NCI-H1417 treated with DMSO at 0.1 percent for 48 hours (cell line): ENCODE measurements around the gene LRRC8D.

Source experiments
- DNase-seq: peaks from one replicate; lab custom pipeline; 2025; lab: John Stamatoyannopoulos, UW

LRRC8D gene

GRCh38 chr1:89941110-89941766 lies 120.4 kb downstream of the LRRC8D start:
- no peak for DNase-seq

- no peak for DNase-seq
These were observed 121.2 kb downstream of the LRRC8D start for GRCh38 chr1:89942014-89942413.

DNA sequence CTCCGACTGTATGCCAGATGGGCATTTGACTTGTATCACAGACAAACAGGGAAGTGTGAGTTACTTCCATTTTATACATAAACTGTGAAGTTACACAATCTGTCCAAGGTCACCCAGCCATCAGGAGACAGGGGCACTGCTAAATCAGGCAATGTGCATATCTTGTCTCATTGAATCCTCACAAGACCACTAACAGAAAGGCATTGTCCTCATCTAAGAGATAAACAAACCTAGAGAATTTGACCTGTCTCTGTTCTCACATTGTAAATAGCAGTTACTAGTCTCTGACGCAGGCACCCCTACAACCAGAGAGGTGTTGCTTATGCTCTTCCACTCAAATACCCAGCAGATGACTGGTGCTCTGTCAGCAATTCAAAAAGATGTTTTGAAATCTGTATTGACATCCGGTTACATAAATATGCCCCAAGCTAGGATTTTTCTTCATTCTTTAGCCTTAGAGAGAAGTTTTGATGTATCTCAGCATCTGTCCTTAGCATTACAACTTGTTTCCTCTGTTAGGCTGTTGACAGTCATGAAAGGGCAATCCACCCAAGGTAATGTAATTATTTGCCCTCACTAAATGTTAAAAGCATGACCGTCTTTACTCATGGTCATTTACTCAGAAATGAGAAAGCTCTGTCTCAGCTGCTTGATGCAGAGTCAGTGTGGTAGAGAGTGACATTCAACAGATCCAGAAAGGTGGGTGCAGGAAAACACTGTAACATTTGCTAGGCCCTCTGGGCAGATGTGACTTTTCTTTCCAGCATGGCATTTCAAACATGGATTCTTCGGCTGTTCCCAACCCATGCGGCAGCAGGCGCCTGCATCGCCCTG lies 122.2 kb downstream of the LRRC8D start:
- DNase-seq, result no peak

GRCh38 chr1:89943846-89944781 lies 123.3 kb downstream of the LRRC8D start:
- DNase-seq, result no peak

DNA sequence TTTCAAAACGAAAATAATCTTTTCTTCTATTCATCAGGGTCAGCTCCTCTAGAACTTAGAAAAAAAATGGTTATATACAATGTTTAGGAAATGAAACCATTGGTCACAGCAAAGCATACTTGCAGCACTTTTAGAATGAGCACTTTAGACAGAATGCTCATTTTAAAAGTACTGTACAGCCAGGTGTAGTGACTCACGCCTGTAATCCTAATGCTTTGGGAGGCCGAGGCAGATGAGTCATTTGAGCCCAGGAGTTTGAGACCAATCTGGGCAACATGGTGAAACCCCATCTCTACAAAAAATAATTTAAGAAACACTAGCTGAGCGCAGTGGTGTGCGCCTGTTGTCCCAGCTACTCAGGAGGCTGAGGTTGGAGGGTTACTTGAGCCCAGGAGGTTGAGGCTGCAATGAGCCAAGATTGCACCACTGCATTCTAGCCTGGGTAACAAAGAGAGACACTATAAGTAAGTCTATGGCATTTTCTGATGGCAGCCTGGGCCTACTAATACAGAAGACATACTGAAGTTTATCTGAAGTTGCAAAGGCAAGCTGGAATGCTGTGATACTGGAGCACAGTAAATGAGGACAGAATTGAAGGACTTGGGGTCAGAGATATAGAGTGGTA lies 125.1 kb downstream of the LRRC8D start:
- no peak for DNase-seq

DNA sequence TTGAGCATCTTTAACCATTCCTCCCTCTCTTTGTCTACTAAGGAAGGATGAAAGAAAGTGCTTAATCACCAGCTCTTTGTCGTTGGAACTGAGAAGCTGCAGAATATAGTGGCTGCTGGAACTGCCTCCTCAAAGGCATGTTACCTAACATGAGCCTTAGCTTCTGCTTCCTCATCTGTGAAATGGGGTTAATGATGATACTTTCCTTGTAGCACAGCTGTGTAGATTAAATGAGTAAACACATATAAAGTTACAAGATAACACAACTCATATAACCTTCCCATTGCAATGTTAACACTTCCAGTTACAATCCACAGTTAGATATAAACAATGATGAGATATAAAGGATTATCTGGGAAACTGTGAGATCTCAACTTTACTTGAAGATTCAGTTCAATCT lies 125.7 kb downstream of the LRRC8D start:
- no peak for DNase-seq

DNA sequence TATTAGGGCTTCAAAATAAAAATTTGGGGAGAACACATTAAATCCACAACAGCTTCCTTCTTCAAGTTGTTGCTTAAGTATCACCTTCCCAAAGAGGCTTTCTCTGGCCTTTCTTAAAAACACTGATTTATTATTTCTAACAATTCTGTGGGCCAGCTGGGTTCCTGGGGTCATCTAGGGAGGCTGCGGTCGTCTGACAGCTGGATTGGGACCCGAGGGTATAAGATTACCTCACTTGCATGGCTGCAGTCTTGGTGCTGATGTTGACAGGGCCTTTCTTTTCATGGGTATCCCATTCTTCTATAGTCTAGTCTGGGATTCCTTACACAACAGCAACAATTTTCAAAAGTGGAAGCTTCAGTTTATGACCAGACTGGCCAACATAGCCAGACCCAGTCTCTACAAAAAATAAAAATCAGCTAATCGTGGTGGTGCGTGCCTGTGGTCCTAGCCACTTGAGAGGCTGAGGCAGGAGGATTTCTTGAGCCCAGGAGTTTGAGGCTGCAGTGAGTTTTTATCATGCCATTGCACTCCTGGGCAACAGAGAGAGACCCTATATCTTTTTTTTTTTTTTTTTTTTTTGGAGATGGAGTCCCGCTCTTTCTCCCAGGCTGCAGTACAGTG lies 128.0 kb downstream of the LRRC8D start:
- DNase-seq, result no peak

DNA sequence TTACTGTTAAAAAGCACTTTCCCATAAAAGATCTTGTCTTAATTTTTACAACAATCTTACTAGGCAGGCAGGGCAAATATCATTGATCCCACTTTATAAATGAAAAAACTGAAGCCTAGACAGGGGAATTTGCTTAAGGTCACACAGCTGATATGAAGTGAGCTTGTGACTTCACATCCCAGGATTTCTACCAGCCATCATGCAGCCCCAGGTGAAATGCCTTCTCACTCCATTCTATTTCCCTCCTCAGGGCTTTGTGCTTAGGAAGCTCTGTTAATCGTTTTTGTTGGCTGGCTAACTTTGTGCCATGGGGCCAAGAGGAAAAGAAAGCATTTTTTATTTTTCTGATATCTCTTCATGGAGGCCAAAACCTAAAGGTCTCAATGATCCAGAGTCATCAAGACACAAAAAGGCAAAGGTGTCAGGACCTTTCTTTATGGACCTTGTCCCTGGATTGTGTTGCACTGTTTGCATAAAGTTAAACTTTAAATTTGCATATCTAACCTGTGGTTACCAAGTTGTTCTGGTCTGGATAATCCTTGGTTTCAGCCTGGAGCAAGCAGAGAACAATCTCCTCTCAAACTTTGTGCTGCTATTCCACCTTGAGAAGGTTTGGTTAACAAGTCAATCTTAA lies 129.3 kb downstream of the LRRC8D start:
- no peak for DNase-seq

DNA sequence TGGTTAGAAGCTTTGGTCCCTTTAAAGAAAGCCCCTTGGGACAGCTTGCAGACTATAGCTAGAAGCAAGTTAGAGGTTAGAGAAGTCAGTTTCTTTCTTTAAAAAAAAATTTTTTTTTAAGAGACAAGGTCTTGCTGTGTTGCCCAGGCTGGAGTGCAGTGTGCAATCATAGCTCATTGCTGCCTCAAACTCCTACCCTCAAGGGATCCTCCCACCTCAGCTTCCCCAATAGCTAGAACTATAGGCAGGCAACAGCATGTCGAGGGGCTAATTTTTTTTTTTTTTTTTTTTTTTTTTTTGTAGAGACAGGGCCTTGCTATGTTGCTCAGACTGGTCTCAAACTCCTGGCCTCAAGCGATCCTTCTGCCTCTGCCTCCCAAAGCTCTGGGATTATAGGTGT lies 129.9 kb downstream of the LRRC8D start:
- no peak for DNase-seq

DNA sequence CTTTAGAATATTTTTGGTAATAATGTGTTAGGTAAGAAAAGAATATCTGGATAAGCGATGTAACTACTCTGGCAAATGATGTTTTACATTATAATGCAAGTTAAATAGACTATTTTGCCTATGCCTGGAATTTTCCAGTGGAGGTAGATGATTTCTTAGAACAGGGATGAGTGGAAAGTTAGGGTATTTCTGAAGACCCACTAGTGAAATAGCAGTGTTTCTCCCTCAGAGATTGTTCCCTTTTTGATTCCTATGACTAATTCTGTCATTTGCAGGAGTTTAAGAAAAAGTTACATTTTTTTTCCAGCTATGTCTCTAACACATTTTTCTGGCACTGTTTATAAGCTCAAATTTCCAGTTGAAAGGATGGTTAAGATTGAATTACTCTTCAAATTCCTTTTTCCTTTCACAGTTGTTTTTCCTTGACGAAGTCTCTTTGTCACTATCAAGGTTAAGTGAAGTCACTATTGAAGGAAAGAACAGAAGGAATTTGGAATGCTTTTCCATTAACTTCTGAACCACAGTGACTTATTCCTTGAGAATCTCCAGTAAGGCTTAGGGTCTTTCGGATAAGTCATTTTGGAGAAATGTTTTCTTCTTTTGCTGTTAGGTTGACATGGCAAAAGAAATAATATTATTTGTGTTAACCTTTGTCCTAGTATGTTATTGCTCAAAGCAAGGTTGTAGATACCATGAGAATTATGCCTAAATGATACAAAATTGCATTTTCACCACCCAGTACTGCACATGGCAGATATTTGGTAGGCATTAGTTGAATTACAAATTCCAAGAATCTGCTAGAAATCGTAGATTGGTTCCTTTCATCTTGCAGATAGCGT lies 131.2 kb downstream of the LRRC8D start:
- no peak for DNase-seq

GRCh38 chr1:89952605-89953130 lies 131.8 kb downstream of the LRRC8D start:
- DNase-seq, result no peak

- DNase-seq, result no peak
These were observed 132.3 kb downstream of the LRRC8D start for GRCh38 chr1:89953131-89953626.

- no peak for DNase-seq
These were observed 133.1 kb downstream of the LRRC8D start for GRCh38 chr1:89953929-89954328.

DNA sequence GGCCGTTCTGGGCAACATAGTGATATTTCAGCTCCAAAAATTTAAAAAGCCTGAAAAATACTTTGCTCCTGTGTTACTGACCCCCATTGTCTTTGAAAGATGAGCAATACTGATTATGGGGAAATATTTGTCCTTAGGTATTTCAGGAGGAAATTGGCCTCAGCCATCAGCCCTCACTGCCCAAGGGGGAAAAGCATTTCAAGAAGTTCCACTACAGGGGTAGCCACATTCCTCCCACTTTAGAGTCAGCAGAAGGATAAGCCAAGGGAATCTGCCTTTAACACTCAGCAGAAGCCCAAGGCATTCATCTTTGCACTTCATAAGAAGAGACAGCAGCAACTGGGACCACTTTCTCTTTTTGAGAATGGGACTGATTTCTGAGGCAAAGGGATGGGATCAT lies 133.6 kb downstream of the LRRC8D start:
- no peak for DNase-seq

DNA sequence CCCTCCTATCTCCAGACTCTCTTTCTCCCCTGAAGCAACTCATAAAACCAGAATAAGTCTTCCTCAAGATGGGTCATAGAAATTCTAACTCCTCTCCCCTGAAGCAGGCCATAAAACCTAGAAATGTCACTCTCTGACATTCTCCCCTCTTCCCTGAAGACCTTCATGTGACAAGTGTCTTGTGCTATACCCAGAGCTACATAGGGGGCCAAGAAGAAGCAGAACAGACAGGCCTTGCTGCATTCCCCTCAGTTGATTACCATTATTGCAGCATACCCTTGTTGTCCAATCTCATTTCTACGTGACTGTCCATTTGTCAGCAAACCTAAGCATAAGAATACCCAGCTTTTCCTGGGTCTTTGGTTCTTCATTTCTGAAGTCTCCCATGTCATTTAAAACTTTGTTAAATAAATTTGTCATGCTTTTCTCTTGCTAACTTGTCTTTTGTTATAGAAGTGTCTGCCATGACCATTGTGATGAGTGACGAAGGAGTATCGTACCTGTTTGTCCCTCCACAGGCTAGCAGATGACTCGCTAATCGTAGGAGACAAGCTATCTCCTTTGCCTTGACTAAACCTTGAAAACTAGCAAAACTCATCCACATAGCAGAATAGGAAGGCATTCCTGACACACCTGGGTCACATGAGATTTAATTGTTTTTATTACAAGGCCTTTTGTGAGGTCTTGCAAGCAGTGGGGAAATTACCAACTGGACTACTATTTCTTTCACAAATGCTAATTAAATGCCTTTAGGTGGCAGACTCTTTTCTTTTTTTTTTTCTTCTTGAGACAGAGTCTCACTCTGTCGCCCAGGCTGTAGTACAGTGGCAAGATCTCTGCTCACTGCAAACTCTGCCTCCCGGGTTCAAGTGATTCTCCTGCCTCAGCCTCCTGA lies 134.7 kb downstream of the LRRC8D start:
- DNase-seq, result no peak

DNA sequence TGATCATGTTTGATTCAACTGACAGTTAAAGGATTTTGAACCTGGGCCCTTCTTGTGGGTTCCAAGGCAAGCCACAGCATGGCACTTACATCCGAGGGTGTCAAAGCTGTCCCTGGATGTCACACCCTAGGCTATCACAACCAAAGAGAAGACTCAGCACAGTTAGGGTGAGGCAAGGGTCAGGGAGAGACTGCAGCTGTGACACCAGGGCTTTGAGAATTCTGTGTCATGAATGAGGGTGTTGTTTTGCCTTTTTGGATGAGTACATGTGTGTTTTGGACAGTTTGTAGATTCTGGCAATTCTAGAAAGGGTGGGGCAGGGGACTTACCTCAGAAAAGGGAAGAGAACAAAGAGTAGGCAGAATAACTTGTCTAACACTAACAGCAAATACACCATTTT lies 136.3 kb downstream of the LRRC8D start:
- no peak for DNase-seq

DNA sequence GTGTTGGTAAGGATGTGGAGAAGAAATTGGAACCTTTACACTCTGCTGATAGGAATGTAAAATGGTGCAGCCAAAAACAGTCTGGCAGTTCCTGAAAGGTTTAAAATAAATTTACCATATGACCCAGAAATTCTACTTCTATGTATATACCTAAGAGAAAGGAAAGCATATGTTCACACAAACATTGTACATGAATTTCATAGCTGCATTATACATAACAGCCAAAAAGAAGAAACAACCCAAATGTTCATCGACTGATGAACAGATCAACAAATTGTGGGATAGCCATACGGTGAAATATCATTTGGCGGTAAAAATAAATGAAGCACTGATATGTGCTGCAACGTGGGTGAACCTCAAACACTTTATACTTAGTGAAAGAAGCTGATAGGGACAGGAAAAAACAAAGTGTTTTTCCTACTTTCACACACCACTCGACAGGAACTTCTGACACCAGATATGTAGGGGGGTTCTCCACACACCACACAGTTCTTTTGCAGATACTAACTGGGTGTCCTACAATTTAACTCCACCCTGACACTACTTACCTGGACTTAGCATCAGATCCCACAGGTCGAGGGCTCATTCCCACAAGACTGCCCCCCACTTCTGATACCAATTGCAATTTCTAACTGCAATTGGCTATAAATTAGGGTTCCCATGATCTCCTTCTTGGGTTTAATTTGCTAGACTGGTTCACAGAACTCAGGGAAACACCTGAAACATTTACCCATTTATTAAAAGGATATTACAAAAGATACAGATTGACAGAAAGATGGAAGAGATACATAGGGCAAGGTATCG lies 138.2 kb downstream of the LRRC8D start:
- DNase-seq, result no peak

DNA sequence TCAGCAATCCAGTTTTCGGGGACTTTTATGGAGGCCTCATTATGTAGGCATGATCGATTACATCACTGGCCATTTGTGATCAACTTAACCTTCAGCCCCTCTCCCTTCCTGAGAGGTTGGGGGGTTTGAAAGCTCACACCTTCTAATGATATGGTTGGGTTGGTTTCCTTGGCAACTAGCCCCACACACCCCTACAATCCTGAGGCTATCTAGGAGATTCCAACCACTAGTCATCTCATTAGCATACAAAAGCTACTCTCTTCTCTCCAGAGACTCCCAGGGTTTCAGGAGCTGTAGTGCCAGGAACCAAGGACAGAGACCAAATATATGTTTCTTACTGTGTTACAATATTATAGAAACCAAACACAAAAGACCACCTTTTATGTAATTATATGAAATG lies 138.9 kb downstream of the LRRC8D start:
- DNase-seq, result no peak
